ENCODE measurements around the gene GPSM3.
"Not testable (repeated sequence)": the region's sequence is repeated elsewhere in the genome, so short reads cannot be mapped to it uniquely, and the experiment has no call there.

Gene GPSM3

DNA sequence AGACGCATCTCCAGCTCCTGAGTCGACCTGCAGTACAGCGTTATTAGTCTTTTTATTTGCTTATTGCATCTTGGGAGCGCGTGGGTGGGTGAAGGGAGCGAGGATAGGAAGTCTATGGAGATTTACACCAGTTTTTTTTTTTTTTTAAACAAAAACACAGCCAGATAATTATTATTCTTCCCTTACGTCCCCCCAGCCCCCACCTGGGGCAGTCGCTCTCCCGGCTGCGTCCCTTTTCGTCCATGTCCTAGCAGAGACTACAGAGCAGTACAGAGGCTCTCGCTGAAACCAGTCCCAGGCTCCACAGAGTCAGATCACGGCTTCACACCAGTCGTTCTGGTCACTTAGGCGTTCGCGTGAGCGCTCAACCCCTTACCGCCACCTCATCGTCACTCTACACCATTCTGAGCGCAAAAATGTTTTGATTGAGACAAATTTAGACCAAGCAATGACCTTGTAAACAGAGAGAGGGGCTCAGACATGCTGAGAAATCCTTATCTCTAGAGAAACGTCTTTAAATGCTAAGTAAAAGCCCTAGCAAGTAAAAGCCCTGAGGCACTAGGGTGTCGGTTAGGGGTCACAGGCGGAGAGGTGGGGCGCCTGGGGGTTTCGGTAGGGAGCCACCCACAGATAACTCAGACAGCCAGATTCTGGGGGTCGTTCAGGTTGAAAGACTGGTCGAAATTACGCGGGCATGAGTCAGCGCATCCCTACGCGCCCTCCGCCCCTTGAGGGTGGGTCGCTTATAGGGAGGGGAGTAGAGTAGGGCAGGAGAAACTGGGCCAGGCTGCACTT is 39.5 kb downstream of the GPSM3 start:
- DNase-seq (ENCODE audit: low read depth, low spot score) = no peak
- peak overlapping the region; percentile 58 for H3K27ac ChIP-seq

DNA sequence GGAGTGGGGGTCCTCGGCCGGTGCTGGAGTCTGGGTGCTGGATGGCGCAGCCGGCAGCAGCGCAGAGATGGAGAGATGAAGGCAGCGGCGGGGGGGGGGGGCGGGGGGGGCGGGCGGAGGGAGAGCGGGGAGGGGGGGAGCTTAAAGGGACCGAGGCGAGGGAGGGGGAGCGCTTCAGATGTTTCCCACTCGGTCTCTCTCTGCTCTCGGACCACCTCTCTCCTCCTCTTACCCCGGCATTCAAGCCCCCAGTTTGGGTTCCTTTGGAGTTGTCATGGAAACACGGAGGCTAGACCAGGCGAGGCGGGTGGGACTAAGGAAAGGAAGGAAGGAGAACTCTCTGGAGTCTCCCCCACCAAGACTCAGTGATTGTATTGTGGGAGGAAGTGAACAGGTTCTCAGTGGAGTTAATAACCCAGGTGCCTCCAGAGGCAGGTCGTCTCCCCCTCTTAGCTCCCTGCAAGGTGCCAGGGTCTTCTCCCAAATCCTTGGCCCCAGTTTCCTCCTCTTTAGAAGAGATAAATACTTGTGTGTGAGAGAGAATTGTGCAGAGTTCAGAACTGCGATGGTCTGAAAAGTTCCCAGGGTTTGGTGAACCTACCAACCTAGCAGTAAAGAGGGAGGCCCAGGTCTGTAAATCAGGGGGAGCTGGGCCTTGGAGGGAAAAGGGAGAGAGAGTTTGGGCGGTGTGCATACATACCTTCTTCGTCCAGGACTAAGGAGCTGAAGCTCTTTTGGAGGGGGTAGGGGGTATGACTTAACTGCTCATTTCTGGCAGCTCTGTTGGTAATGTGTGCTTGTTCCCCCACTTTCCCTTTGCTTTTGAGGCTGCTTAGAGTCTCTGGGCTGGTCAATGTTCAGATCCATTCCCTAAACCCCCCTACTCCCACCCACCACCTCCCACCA is 40.3 kb downstream of the GPSM3 start, which contains the start of gene PRRT1:
PRRT1 (minus strand) TSS at position 77 of the 906 bp plus-strand sequence. CDS start 112 bp downstream, outside the sequence.
- H3K27ac ChIP-seq = peak within 1 kb of the TSS; percentile 58
- no peak for DNase-seq (ENCODE audit: low read depth, low spot score)

DNA sequence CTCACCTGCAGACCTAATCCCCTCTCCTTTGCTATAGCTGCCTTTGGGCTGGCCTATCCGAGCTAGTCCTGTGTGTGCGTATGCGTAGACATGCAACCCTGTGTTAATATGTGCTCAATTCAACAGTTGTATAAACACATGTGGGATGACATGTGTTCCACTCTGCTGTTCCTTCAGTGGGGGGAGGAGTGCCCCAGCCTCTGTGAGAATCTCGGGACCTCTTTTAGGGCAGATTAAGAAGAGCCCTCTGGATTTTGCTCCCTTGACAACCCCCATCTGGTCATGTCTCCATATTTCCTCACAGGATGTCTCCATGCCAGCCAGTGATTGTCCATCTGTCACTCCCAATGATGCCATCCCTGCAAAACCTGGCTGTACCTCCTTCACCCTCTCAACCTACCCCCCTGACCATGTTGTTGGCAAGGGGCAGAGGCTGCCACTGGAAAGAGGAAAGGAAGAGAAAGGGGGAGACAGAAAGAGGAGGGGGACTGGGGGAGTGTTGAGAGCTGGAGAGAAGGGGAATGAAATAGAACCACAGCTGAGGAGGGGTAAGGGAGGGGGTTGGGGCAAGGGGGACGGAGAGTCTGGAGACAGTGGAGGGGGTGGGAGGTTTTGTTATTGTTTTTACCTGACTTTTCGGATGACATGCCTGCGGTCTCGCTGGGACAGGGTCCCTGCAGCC is 41.1 kb downstream of the GPSM3 start:
- no peak for DNase-seq (ENCODE audit: low read depth, low spot score)
- H3K27ac ChIP-seq = no peak overlapping the region

DNA sequence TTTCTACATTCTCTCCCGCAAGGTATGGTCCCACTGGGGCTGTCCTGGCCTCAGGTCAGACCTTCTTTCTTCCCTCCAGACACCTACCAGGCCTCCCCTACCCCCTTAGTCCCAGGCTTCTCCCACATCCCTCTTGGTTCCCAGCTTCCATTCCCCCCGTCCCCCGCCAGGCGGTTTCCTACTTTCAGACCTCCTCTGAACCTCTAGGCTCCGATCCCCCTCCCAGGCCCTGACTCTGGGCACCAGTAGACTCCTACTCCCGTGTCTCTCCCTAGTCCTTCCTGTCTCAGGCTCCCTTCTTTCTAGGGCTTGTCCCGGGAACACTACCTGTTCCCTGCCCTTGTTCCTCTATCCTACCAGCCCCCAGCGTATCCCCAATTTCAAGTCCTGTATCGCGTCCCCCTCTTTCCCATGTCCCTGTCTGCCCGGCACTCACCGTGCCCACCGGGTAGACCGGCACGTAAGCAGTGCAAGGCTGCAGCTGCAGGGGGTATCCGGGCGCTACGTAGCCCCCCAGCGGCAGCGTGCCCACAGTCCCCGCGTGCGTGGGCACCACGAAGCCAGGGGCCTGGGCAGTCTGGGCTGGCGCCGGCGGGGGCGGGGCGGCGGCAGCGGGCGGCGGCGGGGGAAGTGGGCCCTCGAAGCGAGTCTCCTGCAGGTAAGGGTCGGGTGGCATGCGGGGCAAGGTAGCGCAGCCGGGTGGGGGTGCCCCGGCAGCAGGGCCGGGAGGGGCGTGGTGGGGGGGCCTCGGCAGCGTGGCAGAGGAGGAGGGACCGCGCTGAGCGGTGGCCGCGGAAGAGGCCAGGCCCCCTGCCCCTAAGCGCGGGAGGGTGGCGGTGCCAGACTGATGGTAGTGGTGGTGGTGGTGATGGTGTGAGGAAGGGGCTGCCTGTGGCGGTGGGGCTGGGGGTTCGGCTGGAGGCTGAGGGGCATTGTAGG is 42.2 kb downstream of the GPSM3 start:
- DNase-seq (ENCODE audit: low read depth, low spot score) = no peak
- H3K27ac ChIP-seq = no peak overlapping the region

DNA sequence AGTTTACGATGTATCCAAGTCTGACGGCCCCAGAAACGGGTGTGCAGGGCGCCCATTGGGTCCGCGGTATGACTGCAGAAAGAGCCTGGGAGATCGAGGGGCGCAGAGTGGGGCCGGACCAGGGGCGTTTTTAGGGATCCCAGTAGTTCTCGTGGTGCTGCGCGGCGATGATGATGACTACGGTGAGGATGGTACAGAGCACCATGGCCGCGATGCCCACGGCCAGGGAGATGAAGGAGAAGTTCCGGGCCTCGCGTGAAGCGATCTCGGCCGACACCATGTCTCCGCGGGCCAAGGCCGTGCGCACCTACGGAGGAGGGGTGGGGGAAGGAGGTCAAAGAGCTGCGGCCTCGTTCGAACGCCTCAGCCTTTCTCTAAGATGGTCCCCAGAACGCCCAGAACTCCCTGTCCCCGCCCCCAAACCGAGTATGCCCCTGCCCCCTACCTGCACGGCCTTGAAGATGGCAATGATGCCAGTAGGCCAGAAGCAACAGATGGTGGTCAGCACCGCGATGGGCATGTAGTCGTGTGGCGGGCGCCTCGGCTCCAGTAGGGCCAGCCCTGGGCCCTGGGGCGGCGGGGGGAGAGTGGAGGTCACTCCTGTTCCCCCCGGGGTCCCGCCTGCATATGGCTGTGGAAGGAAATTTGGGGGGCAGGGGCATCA is 43.2 kb downstream of the GPSM3 start:
- DNase-seq (ENCODE audit: low read depth, low spot score) = no peak
- H3K27ac ChIP-seq = no peak overlapping the region

DNA sequence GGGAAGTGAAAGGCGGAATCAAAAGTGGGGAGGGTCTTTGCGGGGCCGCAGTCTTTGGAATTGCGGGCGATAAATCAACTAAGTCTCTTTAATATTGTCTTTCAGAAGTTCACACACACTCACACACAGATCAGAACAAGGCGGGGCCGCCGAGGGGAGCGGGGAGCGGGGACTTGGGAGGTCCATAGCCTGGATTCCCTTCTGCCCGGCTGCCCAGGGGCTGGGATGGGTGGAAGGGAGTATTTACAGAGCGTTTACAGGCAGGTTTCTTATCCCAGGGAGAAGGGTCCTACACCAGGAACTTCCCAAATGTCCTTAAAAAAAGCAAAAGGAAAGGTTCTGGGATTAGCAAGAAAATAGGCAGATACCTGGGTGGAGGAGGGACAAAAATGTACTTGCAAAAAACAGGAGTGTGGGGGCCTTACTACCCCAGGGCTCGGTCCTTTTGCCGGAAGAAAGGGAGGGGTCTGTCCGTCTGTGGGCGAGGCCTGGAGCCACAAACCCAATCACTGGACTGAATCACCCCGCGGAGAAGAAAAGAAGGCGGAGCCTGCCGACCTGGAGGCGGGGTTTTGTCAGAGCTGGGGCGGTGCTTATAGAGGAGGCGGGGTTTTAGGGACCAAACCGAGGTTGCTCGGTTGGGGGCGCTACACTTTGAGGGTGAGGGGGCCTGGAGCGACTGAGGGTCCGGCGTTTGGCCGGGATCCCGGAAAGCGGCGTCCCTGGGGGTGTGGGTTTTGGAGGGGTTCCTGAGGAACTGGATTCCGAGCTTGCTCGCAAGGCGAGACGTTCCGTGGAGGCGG is 44.0 kb downstream of the GPSM3 start:
- DNase-seq (ENCODE audit: low read depth, low spot score) = no peak
- no peak overlapping the region for H3K27ac ChIP-seq

DNA sequence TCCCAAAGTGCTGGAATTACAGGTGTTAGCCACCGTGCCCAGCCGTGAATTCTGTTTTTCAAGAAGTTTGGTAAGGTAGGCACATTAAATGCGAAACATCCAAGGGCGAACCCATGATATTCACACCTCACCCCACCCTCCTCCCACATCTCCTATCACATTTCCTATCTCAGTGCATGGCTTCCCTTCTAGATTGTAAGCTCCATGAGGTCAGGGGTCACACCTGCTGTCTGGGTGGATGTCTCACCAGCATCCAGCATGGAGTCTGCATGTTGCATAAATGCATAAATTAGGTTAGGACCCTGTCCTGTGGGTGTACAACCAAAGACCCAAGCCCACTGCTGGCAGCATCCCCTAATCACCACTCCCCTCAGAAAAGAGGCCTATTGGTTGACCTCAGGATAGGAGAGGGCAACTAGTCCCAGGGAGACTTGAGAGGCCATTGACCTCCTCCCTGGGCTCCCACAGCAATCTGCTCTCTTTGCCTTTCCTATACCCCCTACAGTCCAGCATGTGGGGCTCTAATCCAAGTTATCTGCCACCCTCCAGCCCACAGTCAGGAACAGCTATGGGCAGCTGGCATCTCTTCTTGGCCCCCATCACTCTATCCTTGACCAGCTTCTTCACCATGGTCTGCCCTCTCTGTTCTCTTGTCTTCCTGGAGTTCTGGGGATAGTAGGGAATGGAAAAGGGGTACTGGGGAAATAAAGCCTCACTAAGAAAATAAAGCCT is 44.9 kb downstream of the GPSM3 start:
- DNase-seq (ENCODE audit: low read depth, low spot score) = no peak
- H3K27ac ChIP-seq = no peak overlapping the region

DNA sequence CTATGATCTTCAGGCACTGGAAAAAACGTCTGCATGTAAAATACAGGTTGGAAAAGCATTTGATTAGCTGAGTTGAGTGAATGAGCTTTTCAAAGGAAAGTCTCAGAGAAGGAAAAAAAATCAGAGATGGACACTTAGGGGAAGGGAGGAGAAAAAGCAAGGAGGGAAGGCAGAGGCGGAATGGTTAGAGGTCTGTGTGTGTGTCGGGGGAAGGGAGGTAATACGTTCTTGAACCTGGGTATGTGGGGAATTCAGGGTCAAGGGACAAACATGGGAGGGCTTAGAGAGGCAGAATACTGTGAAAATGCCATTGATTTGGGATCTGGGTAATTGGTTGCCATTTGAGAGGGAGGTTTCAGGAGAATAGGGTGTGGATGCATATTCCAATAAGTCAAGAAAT is 45.8 kb downstream of the GPSM3 start:
- DNase-seq (ENCODE audit: low read depth, low spot score) = no peak
- peak overlapping the region; percentile 12 for H3K27ac ChIP-seq

DNA sequence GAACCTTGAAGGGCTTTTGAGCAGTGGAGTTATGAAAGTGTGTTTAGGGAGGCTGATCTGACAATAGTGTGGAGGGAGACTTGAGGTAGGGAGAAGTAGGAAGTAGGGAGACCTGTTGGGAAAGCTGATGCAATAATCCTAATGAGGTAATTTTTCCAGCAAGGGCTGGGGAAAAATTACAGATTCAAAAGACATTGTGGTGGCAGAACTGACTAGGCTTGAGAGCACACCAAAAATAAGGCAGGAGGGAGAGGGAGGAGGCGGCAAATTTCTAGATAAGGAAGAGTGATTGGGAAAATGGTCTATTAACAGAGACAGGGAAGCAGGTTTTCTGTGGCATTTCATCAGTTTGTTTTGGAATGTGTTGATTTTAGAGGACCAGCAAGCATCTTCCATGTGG is 46.2 kb downstream of the GPSM3 start:
- peak overlapping the region; percentile 12 for H3K27ac ChIP-seq
- no peak for DNase-seq (ENCODE audit: low read depth, low spot score)

DNA sequence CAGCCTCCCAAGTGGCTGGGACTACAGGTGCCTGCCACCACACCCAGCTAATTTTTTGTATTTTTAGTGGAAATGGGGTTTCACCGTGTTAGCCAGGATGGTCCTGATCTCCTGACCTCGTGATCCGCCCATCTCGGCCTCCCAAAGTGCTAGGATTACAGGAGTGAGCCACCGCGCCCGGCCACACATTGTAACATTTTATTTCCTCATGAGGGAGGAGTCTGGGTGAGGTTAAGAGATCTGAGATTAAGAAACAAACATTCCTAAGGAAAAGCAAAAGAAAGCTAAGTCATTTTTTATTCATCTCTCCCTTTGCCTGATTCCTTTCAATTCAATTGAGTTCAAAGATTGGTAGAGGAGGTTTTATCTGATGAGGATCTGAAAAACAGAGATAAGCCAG is 48.2 kb downstream of the GPSM3 start:
- H3K27ac ChIP-seq = peak overlapping the region; percentile 14

More for the DNA sequence above, 48.2 kb downstream of the GPSM3 start:
- not testable (repeated sequence) for DNase-seq (ENCODE audit: low read depth, low spot score)

All from epithelial cell of prostate (primary cell).